Measurements from ENCODE around the gene PNMA8C. TPM values are rescaled to one million over a fixed set of nuclear protein-coding genes. Genes with fewer than 3 reads are reported as not detected.
"Not testable (repeated sequence)": the region's sequence is repeated elsewhere in the genome, so short reads cannot be mapped to it uniquely, and the experiment has no call there.

PNMA8C gene
- total and polyA plus RNA-seq, 2 experiments from 2014 or later: 0.44 to 2.3 TPM

DNA sequence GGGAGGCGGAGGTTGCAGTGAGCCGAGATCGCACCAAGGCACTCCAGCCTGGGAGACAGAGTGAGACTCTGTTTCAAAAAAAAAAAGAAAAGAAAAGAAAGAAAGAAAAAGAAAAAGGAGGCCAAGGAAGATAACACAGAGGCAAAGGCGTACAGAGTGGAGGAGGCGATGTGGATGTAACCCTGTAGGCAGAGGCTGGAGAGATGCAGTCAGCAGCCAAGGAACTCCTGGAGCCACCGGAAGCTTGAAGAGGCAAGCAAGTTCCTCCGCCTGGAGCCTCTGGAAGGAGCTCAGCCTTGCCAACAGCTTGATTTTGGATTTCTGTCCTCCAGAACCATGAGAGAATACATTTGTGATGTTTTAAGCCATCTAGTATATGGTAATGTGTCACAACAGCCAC, 8.7 kb downstream of the PNMA8C start (continued):
- TF ChIP-seq, protein P1, sequence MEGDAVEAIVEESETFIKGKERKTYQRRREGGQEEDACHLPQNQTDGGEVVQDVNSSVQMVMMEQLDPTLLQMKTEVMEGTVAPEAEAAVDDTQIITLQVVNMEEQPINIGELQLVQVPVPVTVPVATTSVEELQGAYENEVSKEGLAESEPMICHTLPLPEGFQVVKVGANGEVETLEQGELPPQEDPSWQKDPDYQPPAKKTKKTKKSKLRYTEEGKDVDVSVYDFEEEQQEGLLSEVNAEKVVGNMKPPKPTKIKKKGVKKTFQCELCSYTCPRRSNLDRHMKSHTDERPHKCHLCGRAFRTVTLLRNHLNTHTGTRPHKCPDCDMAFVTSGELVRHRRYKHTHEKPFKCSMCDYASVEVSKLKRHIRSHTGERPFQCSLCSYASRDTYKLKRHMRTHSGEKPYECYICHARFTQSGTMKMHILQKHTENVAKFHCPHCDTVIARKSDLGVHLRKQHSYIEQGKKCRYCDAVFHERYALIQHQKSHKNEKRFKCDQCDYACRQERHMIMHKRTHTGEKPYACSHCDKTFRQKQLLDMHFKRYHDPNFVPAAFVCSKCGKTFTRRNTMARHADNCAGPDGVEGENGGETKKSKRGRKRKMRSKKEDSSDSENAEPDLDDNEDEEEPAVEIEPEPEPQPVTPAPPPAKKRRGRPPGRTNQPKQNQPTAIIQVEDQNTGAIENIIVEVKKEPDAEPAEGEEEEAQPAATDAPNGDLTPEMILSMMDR (conservative IDR thresholded peaks at IDR 0.05; ENCODE audit: low read depth in 2 of 2): no peak
- TF ChIP-seq, protein P2, sequence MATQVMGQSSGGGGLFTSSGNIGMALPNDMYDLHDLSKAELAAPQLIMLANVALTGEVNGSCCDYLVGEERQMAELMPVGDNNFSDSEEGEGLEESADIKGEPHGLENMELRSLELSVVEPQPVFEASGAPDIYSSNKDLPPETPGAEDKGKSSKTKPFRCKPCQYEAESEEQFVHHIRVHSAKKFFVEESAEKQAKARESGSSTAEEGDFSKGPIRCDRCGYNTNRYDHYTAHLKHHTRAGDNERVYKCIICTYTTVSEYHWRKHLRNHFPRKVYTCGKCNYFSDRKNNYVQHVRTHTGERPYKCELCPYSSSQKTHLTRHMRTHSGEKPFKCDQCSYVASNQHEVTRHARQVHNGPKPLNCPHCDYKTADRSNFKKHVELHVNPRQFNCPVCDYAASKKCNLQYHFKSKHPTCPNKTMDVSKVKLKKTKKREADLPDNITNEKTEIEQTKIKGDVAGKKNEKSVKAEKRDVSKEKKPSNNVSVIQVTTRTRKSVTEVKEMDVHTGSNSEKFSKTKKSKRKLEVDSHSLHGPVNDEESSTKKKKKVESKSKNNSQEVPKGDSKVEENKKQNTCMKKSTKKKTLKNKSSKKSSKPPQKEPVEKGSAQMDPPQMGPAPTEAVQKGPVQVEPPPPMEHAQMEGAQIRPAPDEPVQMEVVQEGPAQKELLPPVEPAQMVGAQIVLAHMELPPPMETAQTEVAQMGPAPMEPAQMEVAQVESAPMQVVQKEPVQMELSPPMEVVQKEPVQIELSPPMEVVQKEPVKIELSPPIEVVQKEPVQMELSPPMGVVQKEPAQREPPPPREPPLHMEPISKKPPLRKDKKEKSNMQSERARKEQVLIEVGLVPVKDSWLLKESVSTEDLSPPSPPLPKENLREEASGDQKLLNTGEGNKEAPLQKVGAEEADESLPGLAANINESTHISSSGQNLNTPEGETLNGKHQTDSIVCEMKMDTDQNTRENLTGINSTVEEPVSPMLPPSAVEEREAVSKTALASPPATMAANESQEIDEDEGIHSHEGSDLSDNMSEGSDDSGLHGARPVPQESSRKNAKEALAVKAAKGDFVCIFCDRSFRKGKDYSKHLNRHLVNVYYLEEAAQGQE (IDR thresholded peaks at IDR 0.05; ENCODE audit: unreplicated experiment): no peak
- TF ChIP-seq EZH2 (IDR thresholded peaks at IDR 0.05; ENCODE audit: low read depth, unreplicated experiment) (no peak), NANOG (IDR thresholded peaks at IDR 0.05; ENCODE audit: borderline replicate concordance) (no peak), CREB1 (CRISPR knock-in tag; IDR thresholded peaks at IDR 0.05; ENCODE audit: low read depth) (no peak), EZH2phosphoT487 (IDR thresholded peaks at IDR 0.05; ENCODE audit: unreplicated experiment) (no peak), JUNB (IDR thresholded peaks at IDR 0.05; ENCODE audit: unreplicated experiment) (no peak), ZNF114 (CRISPR knock-in tag; IDR thresholded peaks at IDR 0.05) (no peak)

DNA sequence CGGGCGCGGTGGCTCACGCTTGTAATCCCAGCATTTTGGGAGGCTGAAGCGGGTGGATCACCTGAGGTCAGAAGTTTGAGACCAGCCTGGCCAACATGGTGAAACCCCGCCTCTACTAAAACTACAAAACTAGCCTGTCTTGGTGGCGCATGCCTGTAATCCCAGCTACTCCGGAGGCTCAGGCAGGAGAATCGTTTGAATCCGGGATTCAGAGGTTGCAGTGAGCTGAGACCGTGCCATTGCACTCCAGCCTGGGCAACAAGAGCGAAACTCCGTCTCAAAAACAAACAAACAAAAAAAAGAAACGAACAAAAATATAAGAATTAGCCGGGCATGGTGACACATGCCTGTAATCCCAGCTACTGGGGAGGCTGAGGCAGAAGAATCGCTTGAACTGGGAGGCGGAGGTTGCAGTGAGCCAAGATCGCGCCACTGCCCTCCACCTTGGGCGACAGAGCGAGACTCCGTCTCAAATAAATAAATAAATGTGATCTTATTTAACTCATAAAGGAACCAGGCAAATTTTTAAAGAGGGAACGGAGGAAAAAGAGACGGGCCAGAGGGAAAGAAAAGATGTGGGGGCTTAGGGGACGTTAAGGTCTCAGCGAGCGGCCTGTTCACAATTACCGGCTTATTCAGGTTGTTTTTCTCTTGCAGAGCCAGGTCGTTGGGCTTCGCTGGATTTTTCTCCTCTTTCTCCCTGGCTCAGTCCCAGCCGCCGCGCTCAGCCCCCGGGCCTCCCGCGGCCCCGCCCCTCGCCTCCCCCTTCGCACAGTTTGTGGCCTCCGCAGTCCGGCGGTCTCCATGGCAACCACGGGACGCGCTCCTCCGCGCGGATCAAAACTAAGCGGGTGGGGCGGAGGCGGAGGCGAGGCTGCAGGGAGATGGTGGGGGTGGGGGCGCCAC, 12.7 kb downstream of the PNMA8C start:
- not testable (repeated sequence) for H3K9me2 ChIP-seq (ENCODE audit: insufficient read depth); H4K20me1 ChIP-seq (replicated peaks; ENCODE audit: insufficient read depth); H3K9me3 Mint-ChIP-seq; H3K36me3 ChIP-seq (ENCODE audit: insufficient read depth)
- H3K36me3 Mint-ChIP-seq (ENCODE audit: low read depth): peaks cover 11% of the 10 kb centered on the region
- Histone ChIP-seq H3K4me1 (ENCODE audit: insufficient read depth) (peaks cover 25% of the 10 kb centered on the region), H3K27ac (ENCODE audit: low read depth) (peak overlapping the region; percentile 89), H2AFZ (peak overlapping the region; percentile 86), H3K27me3 (ENCODE audit: insufficient read depth) (peaks cover 25% of the 10 kb centered on the region), H3K4me3 (peak overlapping the region; percentile 52), H3F3A (replicated peaks; ENCODE audit: low read depth) (peaks cover 23% of the 10 kb centered on the region), H3K79me2 (replicated peaks; ENCODE audit: insufficient read depth) (peaks cover 19% of the 10 kb centered on the region), H3K4me2 (peak overlapping the region; percentile 75)
- H3K27me3 Mint-ChIP-seq (ENCODE audit: insufficient read depth, low read depth, poor library complexity): peaks cover 46% of the 10 kb centered on the region
- H3K4me3 Mint-ChIP-seq: peak overlapping the region; percentile 65
- peaks cover 29% of the 10 kb centered on the region for H3K4me1 Mint-ChIP-seq
- ATAC-seq: peak; percentile 61
- DNase-seq (ENCODE audit: low spot score): peak; percentile 96
- H3K27ac Mint-ChIP-seq: peak overlapping the region; percentile 90

DNA sequence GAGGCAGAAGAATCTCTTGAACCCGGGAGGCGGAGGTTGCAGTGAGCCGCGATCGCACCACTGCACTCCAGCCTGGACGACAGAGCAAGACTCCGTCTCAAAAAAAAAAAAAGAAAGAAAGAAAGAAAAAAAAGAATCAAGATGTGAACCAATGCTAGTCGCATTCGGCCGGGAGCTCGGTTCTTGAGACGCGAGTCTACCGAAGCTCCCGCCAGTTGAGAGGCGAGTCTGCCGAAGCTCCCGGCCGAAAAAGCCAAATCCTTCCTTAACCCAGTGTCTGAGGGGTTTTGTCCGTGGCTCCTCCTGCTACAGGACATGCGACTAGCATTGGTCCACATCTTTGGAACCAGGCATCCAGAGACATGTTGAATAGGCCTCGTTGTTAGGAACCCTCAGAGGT, 13.8 kb downstream of the PNMA8C start:
- H3K4me1 Mint-ChIP-seq: peaks cover 32% of the 10 kb centered on the region
- H3K36me3 Mint-ChIP-seq (ENCODE audit: low read depth): peaks cover 21% of the 10 kb centered on the region
- not testable (repeated sequence) for H3K4me3 Mint-ChIP-seq

More for the DNA sequence above, 13.8 kb downstream of the PNMA8C start:
- Histone ChIP-seq H3F3A (replicated peaks; ENCODE audit: low read depth) (peaks cover 23% of the 10 kb centered on the region), H3K4me1 (ENCODE audit: insufficient read depth) (peaks cover 25% of the 10 kb centered on the region), H4K20me1 (replicated peaks; ENCODE audit: insufficient read depth) (peaks cover 15% of the 10 kb centered on the region), H3K27me3 (ENCODE audit: insufficient read depth) (peaks cover 25% of the 10 kb centered on the region), H3K79me2 (replicated peaks; ENCODE audit: insufficient read depth) (peaks cover 28% of the 10 kb centered on the region)
- H3K4me2 ChIP-seq; H2AFZ ChIP-seq; H3K4me3 ChIP-seq; H3K9me2 ChIP-seq (ENCODE audit: insufficient read depth); H3K27ac Mint-ChIP-seq; H3K27ac ChIP-seq (ENCODE audit: low read depth); H3K9me3 Mint-ChIP-seq; ATAC-seq; DNase-seq (ENCODE audit: low spot score); H3K36me3 ChIP-seq (ENCODE audit: insufficient read depth): not testable (repeated sequence)
- H3K27me3 Mint-ChIP-seq (ENCODE audit: insufficient read depth, low read depth, poor library complexity): peaks cover 43% of the 10 kb centered on the region
